ENCODE data around the gene CNTNAP5. TPM values are rescaled to one million over a fixed set of nuclear protein-coding genes. Genes with fewer than 3 reads are reported as not detected.

Gene CNTNAP5
- total and polyA plus RNA-seq, 12 donors, result 0.08 to 4.9 (median 0.96) TPM; not detected in 5

DNA sequence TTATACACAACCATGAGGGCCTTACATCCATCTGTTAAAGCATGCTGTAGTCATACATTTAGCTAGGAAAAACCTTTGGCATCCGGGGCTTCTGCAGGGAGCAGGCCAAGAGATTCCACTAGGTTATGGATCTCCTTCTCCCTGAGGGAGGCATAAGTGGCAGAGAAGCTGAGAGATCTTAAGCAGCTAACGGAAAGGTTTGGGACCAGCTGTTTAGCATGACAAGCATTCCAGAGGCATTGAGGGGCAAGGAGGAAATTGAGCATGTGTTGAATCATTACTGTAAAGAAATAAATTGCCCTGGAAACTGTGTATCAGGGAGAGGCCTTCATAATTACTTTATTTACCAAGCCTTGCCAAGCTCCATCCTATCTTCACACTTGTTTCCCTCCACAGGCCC, 643.1 kb downstream of the CNTNAP5 start:
- H3K36me3 ChIP-seq (replicated peaks in 1 of 2), result no peaks in the 10 kb centered on the region
- no peak overlapping the region for H3K4me3 ChIP-seq
- no peaks in the 10 kb centered on the region for H3K4me1 ChIP-seq (replicated peaks in 1 of 2)
- no peaks in the 10 kb centered on the region for H3K9me3 ChIP-seq (replicated peaks in 1 of 3)
- TF ChIP-seq, protein P1, sequence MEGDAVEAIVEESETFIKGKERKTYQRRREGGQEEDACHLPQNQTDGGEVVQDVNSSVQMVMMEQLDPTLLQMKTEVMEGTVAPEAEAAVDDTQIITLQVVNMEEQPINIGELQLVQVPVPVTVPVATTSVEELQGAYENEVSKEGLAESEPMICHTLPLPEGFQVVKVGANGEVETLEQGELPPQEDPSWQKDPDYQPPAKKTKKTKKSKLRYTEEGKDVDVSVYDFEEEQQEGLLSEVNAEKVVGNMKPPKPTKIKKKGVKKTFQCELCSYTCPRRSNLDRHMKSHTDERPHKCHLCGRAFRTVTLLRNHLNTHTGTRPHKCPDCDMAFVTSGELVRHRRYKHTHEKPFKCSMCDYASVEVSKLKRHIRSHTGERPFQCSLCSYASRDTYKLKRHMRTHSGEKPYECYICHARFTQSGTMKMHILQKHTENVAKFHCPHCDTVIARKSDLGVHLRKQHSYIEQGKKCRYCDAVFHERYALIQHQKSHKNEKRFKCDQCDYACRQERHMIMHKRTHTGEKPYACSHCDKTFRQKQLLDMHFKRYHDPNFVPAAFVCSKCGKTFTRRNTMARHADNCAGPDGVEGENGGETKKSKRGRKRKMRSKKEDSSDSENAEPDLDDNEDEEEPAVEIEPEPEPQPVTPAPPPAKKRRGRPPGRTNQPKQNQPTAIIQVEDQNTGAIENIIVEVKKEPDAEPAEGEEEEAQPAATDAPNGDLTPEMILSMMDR (IDR thresholded peaks at IDR 0.05), result no peak
- no peak for TF ChIP-seq POLR2A (IDR thresholded peaks at IDR 0.05)
- no peaks in the 10 kb centered on the region for H3K27me3 ChIP-seq
- H3K27ac ChIP-seq, result no peak overlapping the region
- no peak for DNase-seq
- WGBS, 4 donors, result 42 to 68% (median 54%) methylated on average over 1 to 2 of the region's 2 CpGs
- intact Hi-C loops (cut with DNase I), result no loop called here

DNA sequence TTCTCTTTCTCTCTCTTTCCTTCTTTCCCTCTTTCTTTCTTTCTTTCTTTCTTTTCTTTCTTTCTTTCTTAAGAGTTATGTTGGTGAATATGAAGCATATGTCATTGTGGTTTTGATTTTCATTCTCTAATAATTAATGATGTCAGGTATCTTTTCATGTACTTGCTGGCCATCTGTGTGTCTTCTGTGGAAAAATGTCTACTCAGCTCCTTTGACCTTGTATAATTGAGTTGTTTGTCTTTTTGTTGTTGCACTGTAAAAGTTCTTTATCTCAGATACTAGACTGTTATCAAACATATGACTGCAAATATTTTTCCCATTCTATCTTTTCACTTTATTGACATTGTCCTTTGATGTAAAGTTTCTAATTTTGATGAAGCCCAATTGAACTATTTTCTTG, 645.1 kb downstream of the CNTNAP5 start:
- Histone ChIP-seq H3K27ac (no peak overlapping the region), H3K4me1 (replicated peaks in 1 of 2) (no peaks in the 10 kb centered on the region), H3K9me3 (replicated peaks in 1 of 3) (no peaks in the 10 kb centered on the region), H3K36me3 (replicated peaks in 1 of 2) (no peaks in the 10 kb centered on the region), H3K4me3 (no peak overlapping the region), H3K27me3 (no peaks in the 10 kb centered on the region)
- TF ChIP-seq, protein P1 (IDR thresholded peaks at IDR 0.05), result no peak
- no peak for TF ChIP-seq POLR2A (IDR thresholded peaks at IDR 0.05)
- intact Hi-C loops (cut with DNase I), result no loop called here
- no peak for DNase-seq

DNA sequence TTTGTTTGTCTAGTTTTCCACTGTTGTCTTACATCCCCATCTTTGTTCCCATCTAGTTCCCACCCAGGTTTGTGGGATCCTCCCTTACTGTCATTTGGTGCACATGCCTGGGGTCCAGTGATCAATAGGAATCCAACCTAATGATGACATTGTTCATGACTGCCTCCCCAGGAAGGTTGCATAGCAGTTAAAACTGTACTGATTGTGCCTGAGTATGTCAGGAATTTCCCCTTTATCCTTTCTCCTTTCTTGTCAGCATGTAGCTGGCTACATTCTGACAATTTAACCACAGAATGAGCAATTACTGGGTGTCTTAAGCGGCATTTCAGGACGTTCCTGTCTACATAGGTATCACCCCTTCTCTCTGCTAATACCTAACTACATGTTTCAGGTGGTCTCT, 653.0 kb downstream of the CNTNAP5 start:
- Histone ChIP-seq H3K27ac (no peak overlapping the region), H3K36me3 (replicated peaks in 1 of 2) (no peaks in the 10 kb centered on the region), H3K4me1 (replicated peaks in 1 of 2) (no peaks in the 10 kb centered on the region), H3K27me3 (no peaks in the 10 kb centered on the region), H3K9me3 (replicated peaks in 1 of 3) (no peaks in the 10 kb centered on the region), H3K4me3 (no peak overlapping the region)
- no peak for DNase-seq
- TF ChIP-seq, protein P1 (IDR thresholded peaks at IDR 0.05), result no peak
- no peak for TF ChIP-seq POLR2A (IDR thresholded peaks at IDR 0.05)
- intact Hi-C loops (cut with DNase I), result no loop called here
- WGBS, 4 donors, result 69 to 77% (median 73%) methylated on average over 2 of the region's 2 CpGs

DNA sequence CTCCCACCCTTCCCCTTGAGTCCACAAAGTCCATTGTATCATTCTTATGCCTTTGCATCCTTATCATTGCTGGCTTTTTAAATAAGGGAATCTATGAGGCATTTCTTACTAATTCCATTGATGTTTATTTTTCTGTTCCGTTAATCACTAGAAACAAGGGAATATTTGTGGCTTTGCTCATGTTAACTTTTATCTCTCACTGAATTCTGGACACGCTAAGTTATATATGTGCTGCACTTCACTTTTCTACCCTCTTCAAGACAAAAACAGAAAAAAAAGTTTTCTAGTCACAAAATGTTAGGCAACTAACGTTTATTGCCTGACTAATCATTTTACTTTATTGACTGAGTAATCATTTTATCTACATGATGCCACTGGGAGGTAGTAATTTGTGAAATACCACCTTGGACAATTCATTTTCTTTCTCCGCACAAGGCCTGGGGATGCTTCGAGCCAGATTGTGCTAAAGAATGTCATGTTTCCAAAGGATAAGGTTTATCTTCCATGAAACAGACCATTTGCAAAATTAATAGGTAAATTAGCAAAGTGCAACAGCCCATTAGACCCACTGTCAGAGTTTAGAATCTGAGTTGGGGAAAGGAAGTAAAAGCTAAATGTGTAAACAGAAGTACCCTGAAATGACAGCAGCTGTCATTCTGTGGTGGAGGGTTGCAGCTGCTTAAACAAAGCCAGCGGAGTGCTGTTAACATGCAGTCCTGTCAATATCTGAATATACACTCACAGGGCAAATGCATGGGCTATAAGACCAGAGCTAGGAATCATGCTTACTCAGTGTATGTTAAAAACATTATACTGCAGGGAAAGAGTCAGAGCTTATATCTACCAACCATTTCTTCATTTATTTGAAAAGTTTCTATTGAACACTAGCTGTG, 658.7 kb downstream of the CNTNAP5 start:
- Histone ChIP-seq H3K9me3 (replicated peaks in 1 of 3) (no peaks in the 10 kb centered on the region), H3K4me1 (replicated peaks in 1 of 2) (no peaks in the 10 kb centered on the region), H3K27me3 (no peaks in the 10 kb centered on the region), H3K4me3 (no peak overlapping the region), H3K36me3 (replicated peaks in 1 of 2) (no peaks in the 10 kb centered on the region), H3K27ac (no peak overlapping the region)
- no peak for TF ChIP-seq POLR2A (IDR thresholded peaks at IDR 0.05)
- TF ChIP-seq, protein P1 (IDR thresholded peaks at IDR 0.05), result no peak
- intact Hi-C loops (cut with DNase I), result no loop called here
- DNase-seq, result no peak
- WGBS, 4 donors, result 69 to 77% (median 76%) methylated on average over 6 of the region's 6 CpGs
